Keratinocyte (primary cell): ENCODE results near the gene NOS1AP. TPM values are rescaled to one million over a fixed set of nuclear protein-coding genes. Genes with fewer than 3 reads are reported as not detected.

Source experiments
- DNase-seq: peaks from one replicate; pipeline ENCODE4 v3.0.0-alpha.2; 2011; ENCODE audit warnings: low read depth, missing footprints, low spot score
- FAIRE-seq: peaks from 2 replicates; lab custom pipeline; 2011; peaks lifted over from hg19 to GRCh38; lab: Jason Lieb, UNC
- H2AFZ ChIP-seq: 2 replicates; pipeline ENCODE4 v1.6.0; 2012; ENCODE audit warnings: low read length, control low read depth, inconsistent platforms; ENCODE audit not compliant: control insufficient read depth
- H3K27ac ChIP-seq: 2 replicates; pipeline ENCODE4 v1.5.1; 2011; ENCODE audit warnings: low read length; ENCODE audit not compliant: control insufficient read depth, insufficient read depth
- H3K27me3 ChIP-seq: 3 replicates; pipeline ENCODE4 v1.6.0; 2011; ENCODE audit warnings: low read length; ENCODE audit not compliant: control insufficient read depth, insufficient read depth; ENCODE audit errors: extremely low read depth
- H3K36me3 ChIP-seq, 2 experiments: 2 replicates in 1 of 2; 3 replicates in 1 of 2; pipeline ENCODE4 v1.5.1; 2011; ENCODE audit warnings: low read length in 2 of 2, mild to moderate bottlenecking in 1 of 2; ENCODE audit not compliant: control insufficient read depth in 2 of 2, insufficient read depth in 2 of 2; ENCODE audit errors: extremely low read depth in 1 of 2
- H3K4me1 ChIP-seq: 3 replicates; pipeline ENCODE4 v1.5.1; 2011; ENCODE audit warnings: low read length; ENCODE audit not compliant: control insufficient read depth, insufficient read depth; ENCODE audit errors: extremely low read depth
- H3K4me2 ChIP-seq: 3 replicates; pipeline ENCODE4 v1.6.0; 2011; ENCODE audit warnings: low read depth, low read length; ENCODE audit not compliant: control insufficient read depth, insufficient read depth; ENCODE audit errors: extremely low read depth
- H3K4me3 ChIP-seq, 3 experiments: fragments of 200-600 bp in 1 of 3; sonication (generic) in 1 of 3; 2 replicates in 2 of 3; 3 replicates in 1 of 3; pipeline ENCODE4 v1.5.1; 2011 to 2016; ENCODE audit warnings: low read length in 3 of 3, mild to moderate bottlenecking in 3 of 3, control low read depth in 2 of 3, inconsistent platforms in 1 of 3, low read depth in 1 of 3, mixed read lengths in 1 of 3, mixed run types in 1 of 3, moderate library complexity in 1 of 3; ENCODE audit not compliant: control insufficient read depth in 2 of 3, insufficient read depth in 2 of 3; ENCODE audit errors: extremely low read depth in 1 of 3
- H3K79me2 ChIP-seq: 2 replicates; pipeline ENCODE4 v1.6.0; 2012; ENCODE audit warnings: low read length; ENCODE audit not compliant: control insufficient read depth, insufficient read depth
- H3K9ac ChIP-seq: 3 replicates; pipeline ENCODE4 v1.6.0; 2011; ENCODE audit warnings: low read length; ENCODE audit not compliant: control insufficient read depth, insufficient read depth; ENCODE audit errors: extremely low read depth
- H3K9me1 ChIP-seq: 3 replicates; pipeline ENCODE4 v1.6.0; 2011; ENCODE audit warnings: low read length; ENCODE audit not compliant: control insufficient read depth, insufficient read depth; ENCODE audit errors: extremely low read depth
- H3K9me3 ChIP-seq: 2 replicates; pipeline ENCODE4 v1.5.1; 2012; ENCODE audit warnings: low read depth, low read length; ENCODE audit not compliant: control insufficient read depth
- H4K20me1 ChIP-seq: 3 replicates; pipeline ENCODE4 v1.6.0; 2011; ENCODE audit warnings: low read length; ENCODE audit not compliant: control insufficient read depth, insufficient read depth; ENCODE audit errors: extremely low read depth
- CTCF ChIP-seq, 3 experiments: IDR thresholded peaks in 1 of 3; conservative IDR thresholded peaks in 1 of 3; optimal IDR thresholded peaks in 1 of 3; 2 replicates in 2 of 3; 3 replicates in 1 of 3; pipeline versions ENCODE3 to v1.5.1; 2011; ENCODE audit warnings: low read length in 3 of 3, mild to moderate bottlenecking in 3 of 3, moderate library complexity in 2 of 3, control low read depth in 1 of 3, inconsistent platforms in 1 of 3; ENCODE audit not compliant: insufficient read depth in 2 of 3; ENCODE audit errors: extremely low read depth in 1 of 3
- EZH2 ChIP-seq: IDR thresholded peaks from one replicate; pipeline ENCODE4 v1.6.1; 2012; ENCODE audit warnings: inconsistent platforms, mild to moderate bottlenecking, low read length, moderate library complexity
- dilution Hi-C: fragments of 300-500 bp; cut with MboI; formaldehyde crosslinking; loops from one replicate; pipeline ENCODE4 v1.7.0; 2020; ENCODE audit warnings: low sequenced_read_pairs; ENCODE audit not compliant: extremely low pct_ligation_motif_present
- polyA plus RNA-seq, 5 experiments: library from polyadenylated mRNA; depleted of rRNA in 3 of 5; stranded (reverse) in 3 of 5; stranded (forward) in 1 of 5; unstranded in 1 of 5; fragments of >200 nt; gene quantifications; 1 replicate in 1 of 5; 2 replicates in 3 of 5; 3 replicates in 1 of 5; pipeline versions ENCODE4 v1.2.1 to v1.2.3, GENCODE V29; 2011 to 2012; ENCODE audit warnings: missing spikeins in 2 of 5, low read depth in 1 of 5, low replicate concordance in 1 of 5

Gene NOS1AP
- polyA plus RNA-seq, 1 donor (not counting 4 experiments of a cell fraction or from before 2014, with no cell fraction given), result not detected

GRCh38 chr1:162075862-162076261 is 6.4 kb downstream of the NOS1AP start:
- no peak overlapping the region for H3K4me2 ChIP-seq
- FAIRE-seq (no peak), DNase-seq (no peak)
- no peaks in the 10 kb centered on the region for H3K36me3 ChIP-seq
- no peak overlapping the region for H3K4me3 ChIP-seq
- TF ChIP-seq EZH2 (no peak), CTCF (optimal IDR thresholded peaks at IDR 0.05 in 1 of 3, IDR thresholded peaks at IDR 0.05 in 1 of 3, conservative IDR thresholded peaks at IDR 0.05 in 1 of 3; ENCODE audit: extremely low read depth in 1 of 3, insufficient read depth in 2 of 3, low read length in 3 of 3) (no peak)
- H2AFZ ChIP-seq, result no peak overlapping the region
- no peaks in the 10 kb centered on the region for H3K9me1 ChIP-seq
- H3K27me3 ChIP-seq, result peaks cover 14% of the 10 kb centered on the region
- dilution Hi-C loops, result no loop called here
- no peak overlapping the region for H3K9ac ChIP-seq
- H3K27ac ChIP-seq, result no peak overlapping the region
- no peaks in the 10 kb centered on the region for H3K4me1 ChIP-seq
- no peaks in the 10 kb centered on the region for H3K9me3 ChIP-seq
- no peaks in the 10 kb centered on the region for H3K79me2 ChIP-seq
- no peaks in the 10 kb centered on the region for H4K20me1 ChIP-seq

GRCh38 chr1:162077648-162078299 is 8.3 kb downstream of the NOS1AP start:
- DNase-seq (no peak), FAIRE-seq (no peak)
- Histone ChIP-seq H3K9ac (no peak overlapping the region), H3K9me1 (no peaks in the 10 kb centered on the region), H3K27me3 (peaks cover 2% of the 10 kb centered on the region), H2AFZ (no peak overlapping the region), H3K79me2 (no peaks in the 10 kb centered on the region), H4K20me1 (no peaks in the 10 kb centered on the region), H3K4me3 (no peak overlapping the region), H3K27ac (no peak overlapping the region), H3K9me3 (no peaks in the 10 kb centered on the region), H3K4me2 (no peak overlapping the region), H3K4me1 (no peaks in the 10 kb centered on the region), H3K36me3 (no peaks in the 10 kb centered on the region)
- dilution Hi-C loops, result no loop called here
- no peak for TF ChIP-seq EZH2
- TF ChIP-seq CTCF (optimal IDR thresholded peaks at IDR 0.05 in 1 of 3, IDR thresholded peaks at IDR 0.05 in 1 of 3, conservative IDR thresholded peaks at IDR 0.05 in 1 of 3; ENCODE audit: extremely low read depth in 1 of 3, insufficient read depth in 2 of 3, low read length in 3 of 3), result no peak
